Upper lobe of left lung (tissue), 4 donors: ENCODE results near the gene PCSK5.

ENCODE experiments used
- CTCF ChIP-seq, 6 experiments: fragments of 450-650 bp in 4 of 6; fragments of 200-600 bp in 2 of 6; sonication (generic) in 2 of 6; IDR thresholded peaks; one replicate each; pipeline ENCODE4 v1.5.1; 2016 to 2019; ENCODE audit warnings: antibody characterized with exemption in 6 of 6
- POLR2A ChIP-seq, 4 donors: fragments of 450-650 bp; IDR thresholded peaks; one replicate each; pipeline ENCODE4 v1.5.1; 2016 to 2017; ENCODE audit warnings: antibody characterized with exemption in 4 of 4, mild to moderate bottlenecking in 2 of 4
- POLR2AphosphoS5 ChIP-seq, 2 donors: sonication (generic); formaldehyde crosslinking; IDR thresholded peaks; one replicate each; pipeline ENCODE4 v1.5.1; 2017; ENCODE audit warnings: antibody characterized with exemption in 2 of 2

GRCh38 chr9:76358628-76359280 lies 468.3 kb downstream of the PCSK5 start:
- TF ChIP-seq CTCF (IDR thresholded peaks at IDR 0.05): no peak
- TF ChIP-seq POLR2AphosphoS5 (IDR thresholded peaks at IDR 0.05): no peak
- TF ChIP-seq POLR2A (IDR thresholded peaks at IDR 0.05): no peak
